Measurements from ENCODE around the gene C1QTNF12. TPM values are rescaled to one million over a fixed set of nuclear protein-coding genes. Genes with fewer than 3 reads are reported as not detected.

C1QTNF12 gene
- total RNA-seq, 1 experiment from 2014 or later = 4.4 TPM

- no peak overlapping the region for H3K4me2 ChIP-seq (ENCODE audit: insufficient read depth, insufficient read length, low read length)
- H4K5ac ChIP-seq (ENCODE audit: insufficient read length, low read depth, low read length) = no peak overlapping the region
- no peaks in the 10 kb centered on the region for H3K79me2 ChIP-seq (ENCODE audit: insufficient read depth, low read length)
- no peak overlapping the region for H3K9ac ChIP-seq (ENCODE audit: extremely low read depth, insufficient read length, low read length)
- no peak overlapping the region for H2BK20ac ChIP-seq (ENCODE audit: low read depth, low read length, poor library complexity, severe bottlenecking)
- TF ChIP-seq CTCF (conservative IDR thresholded peaks at IDR 0.05) = no peak
- H3K27ac ChIP-seq (ENCODE audit: insufficient read length, low read depth, low read length) = no peak overlapping the region
- H3T11ph ChIP-seq (ENCODE audit: low read length) = no peak overlapping the region
- no peak overlapping the region for H2BK15ac ChIP-seq (ENCODE audit: low read depth, low read length)
- no peaks in the 10 kb centered on the region for H3K79me1 ChIP-seq (ENCODE audit: insufficient read depth, low read depth, low read length, poor library complexity, severe bottlenecking)
- Mint-ChIP-seq H3K27ac (peak overlapping the region in 2 of 3 experiments; percentile 86 to 92; a peak in 6 of 7 replicates), H3K4me1 (peaks cover 14 to 27% of the 10 kb centered on the region in 2 experiments), H3K4me3 (no peak overlapping the region; a peak in 1 of 5 replicates), H3K36me3 (ENCODE audit: insufficient read depth in 1 of 3, low read depth in 3 of 3) (peaks cover 37 to 84% (median 69%) of the 10 kb centered on the region in 3 experiments; a peak in 6 of 7 replicates), H3K27me3 (ENCODE audit: low read depth) (peaks cover 3% of the 10 kb centered on the region; the same call in 1 of the 2 replicates), H3K9me3 (no peaks in the 10 kb centered on the region; a peak in 2 of 5 replicates)
- no peak overlapping the region for H2BK5ac ChIP-seq (ENCODE audit: insufficient read length, low read length)
- no peak overlapping the region for H2BK12ac ChIP-seq (ENCODE audit: insufficient read length, low read depth, low read length)
- H3K23me2 ChIP-seq (ENCODE audit: insufficient read length, low read depth, low read length, poor library complexity, severe bottlenecking) = no peaks in the 10 kb centered on the region
- no peak overlapping the region for H2BK120ac ChIP-seq (ENCODE audit: low read depth, low read length, poor library complexity, severe bottlenecking)
- no peak overlapping the region for H3K23ac ChIP-seq (ENCODE audit: insufficient read length, low read depth, low read length)
- WGBS (ENCODE audit: extremely low coverage, insufficient read length, low lambda C conversion rate) = no CpG with 5 or more reads among the region's 18 CpGs
- no peak overlapping the region for H3K56ac ChIP-seq (ENCODE audit: insufficient read length, low read depth, low read length)
- H4K20me1 ChIP-seq (ENCODE audit: control insufficient read depth, insufficient read depth, insufficient read length) = no peaks in the 10 kb centered on the region
- H3K27me3 ChIP-seq (ENCODE audit: insufficient read depth, low read length) = no peaks in the 10 kb centered on the region
- H3K9me3 ChIP-seq (ENCODE audit: control insufficient read depth, low read depth, low read length) = no peaks in the 10 kb centered on the region
- DNase-seq = no peak
- no peak overlapping the region for H2AFZ ChIP-seq (ENCODE audit: low read length)
- no peak overlapping the region for H4K8ac ChIP-seq (replicated peaks; ENCODE audit: insufficient read length, low read depth, low read length)
- H3K4ac ChIP-seq (ENCODE audit: low read depth, low read length) = no peak overlapping the region
- H3K14ac ChIP-seq (ENCODE audit: insufficient read depth, low read length) = no peak overlapping the region
- no peak overlapping the region for H3K18ac ChIP-seq (ENCODE audit: insufficient read length, low read depth, low read length)
- H4K91ac ChIP-seq (ENCODE audit: insufficient read length, low read depth, low read length) = no peak overlapping the region
- no peak overlapping the region for H2AK5ac ChIP-seq (ENCODE audit: insufficient read length, low read length)
- no peaks in the 10 kb centered on the region for H3K4me1 ChIP-seq (ENCODE audit: insufficient read depth, low read length)
These were observed 13.0 kb upstream of the C1QTNF12 start for GRCh38 chr1:1259540-1259939.
